Cardiac septum (tissue), 1 donor: ENCODE data around the gene PRKCG. TPM values are rescaled to one million over a fixed set of nuclear protein-coding genes. Genes with fewer than 3 reads are reported as not detected.
A peak's percentile ranks its signal among the peaks of the same experiment; 100 is the strongest.
"Not testable (repeated sequence)": the region's sequence is repeated elsewhere in the genome, so short reads cannot be mapped to it uniquely, and the experiment has no call there.

Experiments
- DNase-seq: peaks from one replicate; pipeline ENCODE4 v3.0.0-alpha.2; 2020; ENCODE audit warnings: low spot score
- intact Hi-C: fragments of 100-400 bp; cut with DNase I; formaldehyde crosslinking; loops from one replicate; pipeline ENCODE4 v1.14.0; 2022
- total RNA-seq: library from RNA; stranded (reverse); fragmentation: NEBNext Ultra II Directional; extraction: Animal tissue kit (Norgen Biotek cat#: 25700); gene quantifications from one replicate; pipeline ENCODE4 v1.2.1, GENCODE V29; 2021
- donor health status: DM: no; HTN: no; CAD: no.

Gene PRKCG
- total RNA-seq, 1 donor from 2014 or later, result not detected

- DNase-seq, intact Hi-C loops: not testable (repeated sequence)
Measured at GRCh38 chr19:53869805-53870484, 12.1 kb upstream of the PRKCG start.

GRCh38 chr19:53870485-53870844 lies 11.5 kb upstream of the PRKCG start:
- intact Hi-C loops, result no loop called here
- no peak for DNase-seq

- DNase-seq, result no peak
- intact Hi-C loops, result no loop called here
Measured at GRCh38 chr19:53871454-53871853, 10.5 kb upstream of the PRKCG start.

GRCh38 chr19:53872762-53873161 lies 9.2 kb upstream of the PRKCG start:
- intact Hi-C loops, result no loop called here
- DNase-seq, result no peak

- no peak for DNase-seq
- intact Hi-C loops, result no loop called here
Measured at GRCh38 chr19:53873773-53874605, 8.0 kb upstream of the PRKCG start.

GRCh38 chr19:53874606-53874990 lies 7.4 kb upstream of the PRKCG start:
- intact Hi-C loops, result no loop called here
- DNase-seq, result no peak

- DNase-seq, result no peak
- intact Hi-C loops, result no loop called here
Measured at GRCh38 chr19:53875602-53876325, 6.2 kb upstream of the PRKCG start.

- intact Hi-C loops, result no loop called here
- no peak for DNase-seq
Measured at GRCh38 chr19:53876651-53877224, 5.3 kb upstream of the PRKCG start.

- intact Hi-C loops, result no loop called here
- DNase-seq, result no peak
Measured at GRCh38 chr19:53877361-53877766, 4.6 kb upstream of the PRKCG start.

GRCh38 chr19:53878776-53879139 lies 3.2 kb upstream of the PRKCG start:
- intact Hi-C loops, result no loop called here

GRCh38 chr19:53879140-53880081 lies 2.6 kb upstream of the PRKCG start:
- DNase-seq, result peak; percentile 97
- intact Hi-C loops, result no loop called here

More at GRCh38 chr19:53878776-53879139, 3.2 kb upstream of the PRKCG start:
- no peak for DNase-seq

- intact Hi-C loops, result no loop called here
Measured at GRCh38 chr19:53880711-53881481, 1.1 kb upstream of the PRKCG start.

GRCh38 chr19:53882391-53883050 lies 524 bp downstream of the PRKCG start:
- intact Hi-C loops, result no loop called here

More at GRCh38 chr19:53880711-53881481, 1.1 kb upstream of the PRKCG start:
- DNase-seq, result no peak

GRCh38 chr19:53883231-53883661 lies 1.2 kb downstream of the PRKCG start:
- no peak for DNase-seq
- intact Hi-C loops, result no loop called here

More at GRCh38 chr19:53882391-53883050, 524 bp downstream of the PRKCG start:
- DNase-seq, result no peak

GRCh38 chr19:53883741-53884140 lies 1.7 kb downstream of the PRKCG start:
- intact Hi-C loops, result no loop called here
- no peak for DNase-seq

GRCh38 chr19:53884256-53884655 lies 2.3 kb downstream of the PRKCG start:
- no peak for DNase-seq
- intact Hi-C loops, result no loop called here

GRCh38 chr19:53885036-53885435 lies 3.0 kb downstream of the PRKCG start:
- intact Hi-C loops, result no loop called here
- DNase-seq, result no peak
